ENCODE results near the gene COQ4.
"Not testable (repeated sequence)": the region's sequence is repeated elsewhere in the genome, so short reads cannot be mapped to it uniquely, and the experiment has no call there.

The COQ4 gene

DNA sequence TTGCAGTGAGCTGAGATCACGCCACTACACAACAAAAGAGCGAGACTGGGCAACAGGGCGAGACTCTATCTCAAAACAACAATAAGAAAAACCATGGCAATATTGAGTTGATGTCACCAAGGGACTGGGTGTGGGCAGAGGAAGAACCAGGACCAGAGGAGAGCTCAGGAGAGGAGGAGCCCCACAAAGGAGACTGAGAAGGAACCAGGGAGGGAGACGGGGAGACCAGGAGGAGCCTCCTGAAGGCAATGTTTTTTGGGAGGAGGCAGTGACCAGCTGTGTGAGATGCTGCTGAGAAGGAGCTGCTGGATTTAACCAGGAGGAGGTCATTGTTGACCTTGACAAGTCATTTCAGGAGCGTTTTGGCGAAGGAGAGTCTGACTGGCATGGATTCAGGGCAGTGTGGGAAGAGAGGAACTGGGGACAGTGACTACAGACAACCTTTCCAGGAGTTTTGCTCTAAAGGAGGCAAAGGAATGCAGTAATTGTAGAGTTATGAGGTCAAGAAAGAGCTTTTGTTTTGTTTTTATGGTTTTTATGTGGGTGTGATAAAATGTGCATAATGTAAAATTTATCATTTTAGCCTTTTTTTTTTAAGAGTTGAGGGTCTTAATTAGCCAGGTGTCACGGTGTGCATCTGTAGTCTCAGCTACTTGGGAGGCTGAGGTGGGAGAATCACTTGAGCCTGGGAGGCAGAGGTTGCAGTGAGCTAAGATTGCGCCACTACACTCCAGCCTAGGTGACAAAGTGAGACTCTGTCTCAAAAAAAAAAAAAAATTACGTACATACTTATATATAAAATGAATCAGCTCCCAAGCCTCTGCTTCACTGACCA lies 18.3 kb upstream of the COQ4 start:
- DNase-seq: no peak

- DNase-seq: no peak
Observed at GRCh38 chr9:128304971-128305288, 17.7 kb upstream of the COQ4 start.

DNA sequence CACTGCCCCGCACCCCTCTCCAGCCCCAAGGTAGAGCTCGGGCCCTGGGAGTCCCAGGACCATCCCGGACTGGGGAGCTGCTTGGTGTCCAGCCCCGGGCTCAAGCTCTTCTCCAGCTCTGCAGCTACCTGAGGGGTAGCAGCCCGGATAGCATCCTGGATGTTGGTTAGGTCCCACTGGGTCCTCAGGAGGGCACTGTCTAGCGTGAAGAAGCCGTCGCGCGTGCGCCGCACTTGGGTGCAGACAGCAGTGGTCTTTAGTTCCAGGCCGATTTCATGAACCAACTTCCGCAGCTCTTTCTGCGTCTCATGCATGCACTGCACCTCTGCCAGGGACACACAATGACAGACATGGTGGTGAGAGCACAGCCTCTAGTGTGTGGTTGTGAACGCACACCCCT lies 13.1 kb upstream of the COQ4 start:
- no peak for DNase-seq

GRCh38 chr9:128310461-128310860 lies 12.2 kb upstream of the COQ4 start:
- no peak for DNase-seq

- DNase-seq: no peak
Observed at GRCh38 chr9:128314697-128315096, 7.9 kb upstream of the COQ4 start.

DNA sequence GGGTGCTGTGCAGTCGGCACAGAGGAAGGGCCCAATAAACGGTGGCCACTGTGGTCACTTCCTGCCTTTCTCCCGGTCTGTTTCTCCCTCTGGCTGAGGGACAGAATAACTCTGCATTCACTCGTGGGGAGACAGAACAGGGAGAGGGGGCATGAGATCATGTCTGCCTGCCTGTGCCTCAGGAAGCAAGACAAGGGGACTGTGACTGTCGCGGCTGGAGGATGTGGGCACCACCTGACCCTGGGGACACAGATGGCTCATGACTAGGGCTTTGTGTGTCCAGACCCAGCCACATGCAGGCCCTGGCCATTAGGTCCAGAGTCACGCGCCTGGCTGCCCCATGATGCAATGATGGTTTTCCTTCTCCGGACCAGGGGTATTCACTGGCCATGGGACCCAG lies 6.2 kb upstream of the COQ4 start:
- no peak for DNase-seq

DNA sequence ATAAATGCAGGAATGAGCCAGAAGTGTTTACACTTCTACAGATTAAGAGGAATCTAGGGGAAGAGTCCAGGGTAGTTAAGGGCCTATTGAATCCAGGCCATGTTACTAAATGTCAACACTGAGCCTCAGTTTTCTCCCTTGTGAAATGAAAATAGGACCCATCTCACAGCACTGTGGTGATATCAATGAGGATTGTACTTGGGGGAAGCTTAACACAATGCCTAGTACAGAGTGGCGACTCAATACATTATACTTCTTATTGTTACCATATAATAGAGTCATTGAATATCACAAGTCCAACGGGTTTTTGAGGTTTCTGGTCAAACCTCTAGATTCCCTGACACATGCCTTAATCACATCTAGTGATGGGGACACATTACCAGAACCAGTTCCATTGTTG lies 5.0 kb upstream of the COQ4 start:
- DNase-seq: no peak

DNA sequence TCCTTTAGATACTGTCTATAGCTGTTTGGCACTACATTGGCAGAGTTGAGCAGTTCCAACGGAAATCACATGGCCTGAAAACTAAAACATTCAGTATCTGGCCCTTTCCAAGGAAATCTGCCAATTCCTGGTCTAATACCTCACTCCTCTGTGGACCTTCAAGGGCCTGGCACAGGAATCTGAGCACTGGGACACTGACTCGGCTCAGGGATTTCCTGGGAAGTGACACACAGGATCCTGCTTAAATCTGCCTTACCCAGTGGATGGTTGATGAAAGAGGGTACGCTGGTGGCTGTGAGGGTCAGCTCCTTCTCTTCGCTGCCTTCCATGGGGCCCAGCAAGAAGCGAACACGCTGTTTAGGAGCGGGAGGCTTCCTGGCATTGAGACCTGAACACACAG lies 1.3 kb upstream of the COQ4 start:
- DNase-seq: no peak

DNA sequence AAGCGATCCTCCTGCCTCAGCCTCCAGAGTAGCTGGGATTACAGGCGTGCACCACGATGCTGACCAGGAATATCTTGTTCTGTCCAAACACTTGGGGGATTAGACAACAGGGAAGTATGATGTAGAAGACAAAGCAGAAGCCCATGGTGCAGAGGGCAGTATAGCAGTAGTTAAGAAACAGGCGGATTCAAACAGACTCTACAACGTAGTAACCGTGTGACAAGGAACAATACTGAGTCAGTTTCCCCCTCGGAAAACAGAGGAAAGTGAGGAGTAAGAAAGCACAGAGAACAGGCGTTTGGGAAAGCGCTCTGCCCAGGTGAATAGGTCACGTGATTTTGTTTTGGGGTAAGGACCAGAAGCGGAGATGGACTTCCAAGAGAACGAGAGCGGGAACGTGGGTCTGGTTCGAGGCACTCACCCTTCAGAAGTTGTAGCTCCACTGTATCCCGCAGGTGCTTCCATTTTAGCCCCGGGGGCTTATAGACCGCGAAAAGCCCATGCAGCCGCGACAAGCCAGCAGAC lies 698 bp upstream of the COQ4 start:
- no peak for DNase-seq

- DNase-seq: no peak
Observed at GRCh38 chr9:128323212-128323730, 632 bp downstream of the COQ4 start.

DNA sequence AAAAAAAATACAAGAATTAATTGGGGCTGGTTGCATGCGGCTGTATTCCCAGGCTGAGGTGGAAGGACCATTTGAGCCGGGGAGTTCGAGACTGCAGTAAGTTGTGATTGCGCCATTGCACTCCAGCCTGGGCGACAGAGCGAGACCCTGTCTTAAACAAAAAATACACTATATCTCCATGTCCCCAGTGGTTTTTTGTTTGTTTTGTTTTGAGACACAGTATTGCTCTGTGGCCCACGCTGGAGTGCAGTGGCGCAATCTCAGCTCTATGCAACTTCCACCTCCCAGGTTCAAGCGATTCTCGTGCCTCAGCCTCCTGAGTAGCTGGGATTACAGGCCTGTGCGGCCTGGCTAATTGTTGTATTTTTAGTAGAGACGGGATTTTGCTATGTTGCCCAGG lies 1.2 kb downstream of the COQ4 start:
- DNase-seq: no peak

DNA sequence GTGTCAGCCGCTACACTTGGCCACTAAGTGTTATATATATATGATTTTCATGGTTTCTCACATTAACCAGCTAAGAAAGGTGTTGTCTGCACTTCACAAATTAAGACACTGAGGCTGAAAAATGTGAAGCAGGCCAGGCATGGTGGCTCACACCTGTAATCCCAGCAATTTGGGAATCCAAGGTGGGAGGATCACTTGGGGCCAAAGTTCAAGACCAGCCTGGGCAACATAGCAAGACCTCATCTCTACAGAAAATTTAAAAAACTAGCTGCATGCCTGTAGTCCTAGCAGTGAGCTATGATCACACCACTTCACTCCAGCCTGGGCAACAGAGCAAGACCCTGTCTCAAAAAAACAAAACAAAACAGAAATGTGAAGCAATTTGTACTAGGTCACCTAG lies 1.8 kb downstream of the COQ4 start:
- DNase-seq: no peak

- DNase-seq: no peak
Observed at GRCh38 chr9:128325629-128326028, 3.0 kb downstream of the COQ4 start.

DNA sequence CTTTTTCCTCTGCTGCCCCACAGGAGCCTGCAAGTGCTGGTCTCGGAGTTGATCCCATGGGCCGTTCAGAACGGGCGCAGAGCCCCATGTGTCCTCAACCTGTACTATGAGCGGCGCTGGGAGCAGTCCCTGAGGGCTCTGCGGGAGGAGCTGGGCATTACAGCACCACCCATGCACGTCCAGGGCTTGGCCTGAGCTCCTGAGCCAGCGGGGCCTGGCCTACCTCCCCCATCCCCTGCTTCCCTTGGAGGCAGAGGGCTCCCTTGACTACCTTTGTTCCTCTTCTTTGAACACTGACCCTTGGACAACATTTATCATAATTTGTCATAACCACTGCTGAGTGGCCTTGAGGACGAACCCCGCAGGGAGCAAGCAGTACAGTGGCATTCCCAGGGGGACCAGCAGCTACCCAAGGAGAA lies 10.8 kb downstream of the COQ4 start:
- DNase-seq: no peak

- no peak for DNase-seq
Observed at GRCh38 chr9:128335161-128335560, 12.5 kb downstream of the COQ4 start.

DNA sequence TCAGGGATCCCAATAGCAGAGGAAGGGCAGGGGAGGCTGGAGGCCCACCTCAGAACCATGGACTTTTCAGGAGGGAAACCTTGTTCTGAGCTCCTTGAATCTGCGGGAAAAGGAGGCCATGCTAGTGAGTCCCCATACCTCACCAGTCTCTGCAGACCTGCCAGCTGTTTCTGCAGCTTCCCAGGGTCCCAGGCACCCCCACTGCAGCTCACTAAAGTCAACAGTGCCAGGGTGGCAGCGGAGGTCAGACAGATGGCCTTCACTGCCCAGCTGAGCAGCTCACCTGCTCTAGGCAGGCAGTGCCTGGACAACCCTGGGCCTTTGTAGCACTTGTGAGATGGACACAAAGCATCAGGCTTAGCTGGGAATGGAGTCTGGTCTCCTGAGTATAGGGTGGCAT lies 13.3 kb downstream of the COQ4 start:
- DNase-seq: no peak

DNA sequence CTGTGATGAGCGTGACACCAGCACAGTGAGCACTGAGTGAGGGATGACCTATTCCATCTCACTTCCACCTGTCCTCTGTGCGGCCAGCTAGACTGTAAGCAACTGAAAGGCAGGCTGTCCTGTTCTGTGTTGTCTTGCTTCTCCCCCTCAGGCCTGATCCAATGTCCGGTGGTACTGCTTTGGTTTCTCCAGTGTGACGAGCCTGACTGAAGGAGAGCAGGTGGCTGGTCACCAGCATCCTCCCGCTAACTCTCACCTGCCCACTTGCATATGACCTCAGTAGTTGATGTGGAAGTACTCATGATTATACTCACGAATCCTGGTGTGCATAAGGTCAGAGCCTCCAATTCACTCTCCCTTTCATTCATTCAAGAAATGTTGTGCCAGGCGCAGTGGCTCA lies 15.3 kb downstream of the COQ4 start:
- DNase-seq: no peak

GRCh38 chr9:128338852-128339614 lies 16.4 kb downstream of the COQ4 start:
- DNase-seq: not testable (repeated sequence)

DNA sequence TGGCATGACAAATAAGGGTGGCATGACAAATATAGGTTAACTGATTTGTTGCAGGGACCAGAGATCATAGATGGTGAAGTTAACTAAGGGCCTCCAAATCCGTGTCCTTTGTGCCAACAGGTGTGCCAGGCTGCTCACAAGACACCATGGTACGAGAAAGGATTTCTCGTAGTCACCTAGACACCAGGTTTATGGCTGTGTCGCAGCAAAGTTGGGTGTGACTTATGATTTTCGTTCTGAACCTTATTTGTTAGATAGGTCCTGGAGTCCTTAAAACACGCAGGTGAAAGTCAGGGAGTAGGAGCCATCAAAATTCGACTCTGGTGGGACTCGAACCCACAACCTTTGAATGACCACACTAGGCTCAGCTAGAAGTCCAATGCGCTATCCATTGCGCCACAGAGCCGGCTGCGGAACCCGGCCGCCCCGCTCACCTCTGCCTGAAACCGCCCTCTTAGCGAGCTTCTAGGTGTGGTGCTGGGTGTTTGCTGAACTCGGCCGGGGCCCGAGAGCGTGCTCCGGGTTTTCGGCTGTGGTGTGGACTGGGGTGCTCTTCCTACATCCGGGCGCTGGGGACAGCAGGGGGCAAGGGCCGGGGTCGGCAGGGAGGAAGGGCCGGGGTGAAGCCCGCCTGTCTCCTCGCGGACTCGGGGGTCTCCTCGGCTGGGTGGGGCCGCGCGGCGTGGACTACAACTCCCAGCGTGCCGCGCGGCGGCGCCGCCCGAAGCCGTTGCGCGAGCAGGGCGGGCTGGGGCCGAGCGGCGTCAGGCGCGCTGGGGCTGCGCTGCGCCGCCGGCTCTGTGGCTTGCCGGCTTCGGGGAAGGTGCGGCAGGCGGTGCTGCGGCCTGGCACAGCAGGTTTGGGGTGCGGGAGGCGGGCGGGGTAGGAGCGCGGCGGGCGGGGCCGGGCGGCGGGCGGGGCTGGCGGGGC lies 17.4 kb downstream of the COQ4 start, which contains the start of gene SLC27A4:
Gene SLC27A4 (plus strand): TSS at position 767 of the 930 bp plus-strand sequence. CDS start 2,606 bp downstream, outside the sequence.
- DNase-seq: peak; percentile 77

DNA sequence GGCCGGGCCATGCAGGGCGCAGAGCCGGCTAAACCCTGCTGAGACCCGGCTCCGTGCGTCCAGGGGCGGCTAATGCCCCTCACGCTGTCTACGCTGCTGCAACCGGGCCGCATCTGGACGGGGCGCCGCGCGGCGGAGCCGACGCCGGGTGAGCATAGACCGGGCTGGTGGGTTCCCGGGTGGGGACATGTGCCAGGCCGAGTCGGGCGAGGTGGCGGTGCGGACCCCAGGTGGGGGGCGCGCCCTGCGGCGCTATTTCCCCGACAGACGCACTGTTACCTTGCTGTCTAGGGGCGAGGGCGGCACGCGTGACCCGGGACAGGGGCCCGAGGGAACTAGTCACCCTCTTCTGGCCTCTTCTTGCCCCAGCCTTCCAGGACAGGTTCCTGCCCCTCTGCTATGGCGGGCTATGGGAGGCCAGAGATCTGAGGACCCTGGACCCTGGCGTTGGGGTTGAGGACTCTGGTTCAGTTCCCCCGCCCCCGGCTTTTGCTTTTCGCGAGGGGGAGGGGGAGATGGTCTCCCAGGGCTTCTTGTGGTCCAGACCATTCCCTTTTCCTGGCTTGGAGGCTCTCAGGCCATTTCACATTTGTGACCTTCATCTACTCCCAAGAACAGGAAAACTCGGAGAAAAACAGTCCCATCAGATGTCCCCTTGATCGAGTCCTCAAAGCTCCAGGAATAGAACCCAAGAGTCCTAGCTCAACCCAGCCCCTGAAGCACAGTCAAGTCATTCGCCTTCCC lies 18.2 kb downstream of the COQ4 start:
- no peak for DNase-seq

GRCh38 chr9:128341435-128341849 lies 18.8 kb downstream of the COQ4 start:
- DNase-seq: peak; percentile 46
